HUES6 (cell line): ENCODE results near the gene MICAL3.
"Not testable (repeated sequence)": the region's sequence is repeated elsewhere in the genome, so short reads cannot be mapped to it uniquely, and the experiment has no call there.

Source experiments
- H3K27ac ChIP-seq: 2 replicates; pipeline ENCODE4 v1.7.0; 2013; ENCODE audit warnings: low read depth, mild to moderate bottlenecking, low read length, inconsistent platforms
- H3K27me3 ChIP-seq: 2 replicates; pipeline ENCODE4 v1.6.1; 2013; ENCODE audit warnings: low read length; ENCODE audit not compliant: control insufficient read depth, insufficient read depth
- H3K36me3 ChIP-seq: 2 replicates; pipeline ENCODE4 v1.6.1; 2013; ENCODE audit warnings: low read length; ENCODE audit not compliant: control insufficient read depth, insufficient read depth
- H3K4me1 ChIP-seq: 2 replicates; pipeline ENCODE4 v1.6.1; 2013; ENCODE audit warnings: low read length; ENCODE audit not compliant: control insufficient read depth, insufficient read depth
- H3K4me3 ChIP-seq: 2 replicates; pipeline ENCODE4 v1.5.1; 2013; ENCODE audit warnings: low read depth, low read length
- H3K9ac ChIP-seq: one replicate; pipeline ENCODE4 v1.6.1; 2013; ENCODE audit warnings: mild to moderate bottlenecking, low read length
- H3K9me3 ChIP-seq: 2 replicates; pipeline ENCODE4 v1.6.1; 2013; ENCODE audit warnings: low read depth, low read length; ENCODE audit not compliant: control insufficient read depth, insufficient read depth

MICAL3 gene

DNA sequence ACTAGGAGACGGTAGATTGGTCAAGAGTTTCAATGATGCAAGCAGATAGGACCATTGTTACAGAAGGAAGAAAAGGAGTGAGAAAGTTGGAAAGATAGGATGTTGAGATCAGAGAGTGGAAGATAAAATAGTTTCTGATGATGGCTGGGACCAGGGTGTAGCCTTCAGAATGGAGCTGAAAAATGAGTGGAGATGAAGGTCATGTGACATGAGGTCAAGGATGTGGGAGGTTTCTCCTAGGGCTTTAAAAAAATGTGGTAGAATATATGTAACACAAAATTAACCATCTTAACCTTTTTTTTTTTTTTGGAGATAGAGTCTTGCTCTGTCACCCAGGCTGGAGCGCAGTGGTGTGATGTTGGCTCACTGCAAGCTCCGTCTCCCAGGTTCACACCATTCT, 35.1 kb upstream of the MICAL3 start:
- no peaks in the 10 kb centered on the region; the same call in 1 of the 2 replicates for H3K4me1 ChIP-seq

DNA sequence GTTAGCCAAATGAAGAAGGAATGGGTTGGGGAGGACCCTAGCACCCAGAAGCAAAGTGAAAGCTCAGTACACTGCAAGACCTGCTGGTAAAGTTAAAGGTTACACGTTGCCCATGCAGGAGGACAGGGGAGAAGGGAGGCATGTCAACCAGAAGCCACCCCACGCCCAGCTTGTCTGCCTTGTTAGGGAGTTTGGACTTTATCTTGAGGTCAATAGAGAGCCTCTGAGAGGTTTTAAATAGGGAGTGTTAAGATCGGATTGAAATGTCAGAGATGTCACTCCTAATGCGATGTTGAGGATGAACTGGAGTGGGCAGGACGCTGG, 34.7 kb upstream of the MICAL3 start:
- no peak overlapping the region for H3K4me3 ChIP-seq
- no peak overlapping the region for H3K27ac ChIP-seq
- H3K9ac ChIP-seq: no peak overlapping the region
- no peaks in the 10 kb centered on the region for H3K27me3 ChIP-seq
- H3K9me3 ChIP-seq: peaks cover 3% of the 10 kb centered on the region; the same call in 1 of the 2 replicates
- no peaks in the 10 kb centered on the region for H3K36me3 ChIP-seq
- no peaks in the 10 kb centered on the region; the same call in 1 of the 2 replicates for H3K4me1 ChIP-seq

More for the DNA sequence above, 35.1 kb upstream of the MICAL3 start:
- no peak overlapping the region for H3K4me3 ChIP-seq
- H3K9ac ChIP-seq: no peak overlapping the region
- no peaks in the 10 kb centered on the region for H3K9me3 ChIP-seq
- H3K27ac ChIP-seq: no peak overlapping the region
- no peaks in the 10 kb centered on the region for H3K27me3 ChIP-seq
- H3K36me3 ChIP-seq: no peaks in the 10 kb centered on the region

DNA sequence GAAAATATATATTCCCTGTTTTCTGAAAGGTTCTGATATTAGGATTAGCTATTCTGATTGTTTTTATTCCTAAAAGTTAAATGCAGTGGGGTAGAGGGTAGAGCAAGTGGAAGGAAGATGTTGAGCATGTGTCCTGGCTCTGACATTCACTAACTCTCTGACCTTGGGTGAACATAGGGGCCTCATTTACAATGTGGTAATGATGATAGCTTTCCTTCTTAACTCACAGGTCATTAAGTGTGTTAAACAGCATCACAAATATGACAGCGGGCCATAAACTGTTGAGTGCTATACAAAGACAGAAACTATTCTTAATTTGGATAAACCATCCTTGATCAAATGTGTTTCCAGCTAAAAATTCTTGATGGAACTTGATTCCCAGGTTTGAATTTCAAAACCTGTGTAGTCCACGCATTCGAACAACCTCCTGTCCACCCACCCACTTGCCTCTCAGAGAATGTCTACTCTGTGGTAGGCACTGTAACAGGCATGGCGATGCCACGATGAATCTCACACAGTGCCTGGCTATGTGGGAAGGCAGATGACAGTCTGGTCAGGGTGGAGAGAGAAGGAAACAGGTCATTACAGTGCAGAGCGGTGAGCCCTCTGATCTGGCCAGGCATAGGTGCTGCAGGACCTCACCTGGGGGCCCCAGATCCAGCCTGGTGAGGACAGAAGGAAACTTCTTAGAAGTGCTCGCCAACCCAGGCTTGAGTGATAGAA, 34.2 kb upstream of the MICAL3 start:
- no peak overlapping the region for H3K4me3 ChIP-seq
- no peak overlapping the region for H3K27ac ChIP-seq
- peaks cover 7% of the 10 kb centered on the region; the same call in 1 of the 2 replicates for H3K9me3 ChIP-seq
- no peaks in the 10 kb centered on the region for H3K36me3 ChIP-seq
- H3K27me3 ChIP-seq: no peaks in the 10 kb centered on the region
- H3K4me1 ChIP-seq: no peaks in the 10 kb centered on the region; the same call in 1 of the 2 replicates
- H3K9ac ChIP-seq: no peak overlapping the region

DNA sequence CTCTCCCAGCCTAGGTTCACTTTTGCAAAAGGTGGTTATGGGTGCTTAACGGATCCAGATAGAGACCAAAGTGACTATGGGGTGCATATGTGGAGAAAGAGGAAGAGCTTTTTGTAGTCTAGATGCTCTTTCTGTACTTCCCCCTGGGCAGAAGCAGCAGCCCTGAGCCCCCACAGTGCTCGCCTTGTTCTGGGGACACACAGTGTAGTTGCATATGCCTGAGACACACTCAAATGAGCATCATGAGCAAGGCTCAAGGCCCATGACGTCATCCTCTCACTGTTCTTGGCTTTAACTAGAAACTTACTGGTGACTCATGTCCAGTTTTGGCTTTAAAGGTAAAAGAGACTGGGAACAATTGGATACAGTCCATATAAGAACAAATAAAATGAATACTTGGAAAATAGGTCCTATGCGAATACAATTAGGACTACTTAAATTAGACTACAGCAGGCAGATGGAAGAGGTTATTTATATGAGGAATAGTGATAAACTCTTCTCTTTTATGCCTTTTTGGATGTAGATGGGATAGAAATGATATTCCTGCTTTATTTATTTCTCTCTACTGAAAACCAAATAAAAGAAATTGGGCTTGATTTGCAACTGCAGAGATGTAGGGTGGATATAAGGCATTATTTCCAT, 33.3 kb upstream of the MICAL3 start:
- Histone ChIP-seq H3K27ac (no peak overlapping the region), H3K9ac (no peak overlapping the region), H3K9me3 (peaks cover 7% of the 10 kb centered on the region; the same call in 1 of the 2 replicates), H3K27me3 (no peaks in the 10 kb centered on the region), H3K36me3 (no peaks in the 10 kb centered on the region), H3K4me1 (no peaks in the 10 kb centered on the region; the same call in 1 of the 2 replicates), H3K4me3 (no peak overlapping the region)

DNA sequence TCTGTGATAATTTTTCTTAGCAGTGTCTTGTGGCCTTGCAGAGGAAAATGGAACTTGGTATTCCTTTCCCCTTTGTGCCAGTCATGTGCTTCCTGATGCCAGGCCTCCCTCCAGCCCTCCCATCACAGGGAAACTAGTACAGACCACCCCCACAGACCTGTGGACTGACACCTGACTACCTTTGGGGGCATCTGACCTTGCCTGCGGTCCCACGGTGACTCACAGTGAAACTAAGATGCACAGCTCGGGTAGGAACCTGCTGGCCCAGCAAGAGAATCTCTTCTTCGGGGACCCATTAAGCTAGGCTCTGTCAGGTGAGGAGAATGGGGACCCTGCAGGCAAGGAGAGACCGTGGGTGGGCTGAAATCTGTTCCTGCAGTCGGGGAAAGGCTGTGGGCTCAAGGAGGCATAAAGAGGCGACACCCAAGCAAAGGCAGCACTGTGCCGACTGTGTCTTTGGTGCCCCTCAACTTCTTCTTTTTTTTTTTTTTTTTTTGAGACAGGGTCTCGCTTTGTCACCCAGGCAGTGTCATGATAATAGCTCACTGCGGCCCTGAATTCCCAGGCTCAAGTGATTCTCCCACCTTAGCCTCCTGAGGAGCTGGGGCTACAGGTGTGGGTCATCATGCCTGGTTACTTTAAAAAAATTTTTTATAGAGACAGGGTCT, 32.6 kb upstream of the MICAL3 start:
- peaks cover 7% of the 10 kb centered on the region; the same call in 1 of the 2 replicates for H3K9me3 ChIP-seq
- no peak overlapping the region for H3K4me3 ChIP-seq
- H3K27ac ChIP-seq: no peak overlapping the region
- no peaks in the 10 kb centered on the region; the same call in 1 of the 2 replicates for H3K4me1 ChIP-seq
- H3K9ac ChIP-seq: no peak overlapping the region
- H3K36me3 ChIP-seq: no peaks in the 10 kb centered on the region
- no peaks in the 10 kb centered on the region for H3K27me3 ChIP-seq

DNA sequence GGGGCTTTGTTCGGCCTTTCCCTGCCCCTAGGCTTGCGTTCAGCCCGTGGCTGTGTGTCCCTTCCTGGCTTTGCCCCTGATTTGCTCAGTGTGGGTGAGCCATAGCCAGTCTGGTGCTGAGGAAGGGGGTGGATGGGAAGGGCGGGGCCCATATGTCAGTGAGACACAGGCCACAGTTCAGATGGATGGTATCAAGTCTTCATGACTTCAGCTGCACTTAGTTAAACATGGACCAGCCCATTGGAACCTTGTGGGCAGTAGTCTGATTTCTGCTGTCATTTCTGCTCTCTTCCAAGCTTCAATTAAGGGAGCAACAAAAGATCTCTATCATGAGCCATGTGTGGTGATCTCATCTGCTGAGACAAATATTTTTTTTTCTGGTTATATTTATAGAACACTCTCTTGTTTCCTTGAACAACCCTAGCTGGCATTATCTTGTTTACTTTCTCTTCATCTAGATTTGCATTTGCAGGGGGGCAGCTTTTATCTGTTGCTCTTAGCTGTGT, 31.9 kb upstream of the MICAL3 start:
- Histone ChIP-seq H3K9me3 (peaks cover 7% of the 10 kb centered on the region; the same call in 1 of the 2 replicates), H3K4me3 (no peak overlapping the region), H3K4me1 (no peaks in the 10 kb centered on the region; the same call in 1 of the 2 replicates), H3K27me3 (no peaks in the 10 kb centered on the region), H3K36me3 (no peaks in the 10 kb centered on the region), H3K27ac (no peak overlapping the region), H3K9ac (no peak overlapping the region)

DNA sequence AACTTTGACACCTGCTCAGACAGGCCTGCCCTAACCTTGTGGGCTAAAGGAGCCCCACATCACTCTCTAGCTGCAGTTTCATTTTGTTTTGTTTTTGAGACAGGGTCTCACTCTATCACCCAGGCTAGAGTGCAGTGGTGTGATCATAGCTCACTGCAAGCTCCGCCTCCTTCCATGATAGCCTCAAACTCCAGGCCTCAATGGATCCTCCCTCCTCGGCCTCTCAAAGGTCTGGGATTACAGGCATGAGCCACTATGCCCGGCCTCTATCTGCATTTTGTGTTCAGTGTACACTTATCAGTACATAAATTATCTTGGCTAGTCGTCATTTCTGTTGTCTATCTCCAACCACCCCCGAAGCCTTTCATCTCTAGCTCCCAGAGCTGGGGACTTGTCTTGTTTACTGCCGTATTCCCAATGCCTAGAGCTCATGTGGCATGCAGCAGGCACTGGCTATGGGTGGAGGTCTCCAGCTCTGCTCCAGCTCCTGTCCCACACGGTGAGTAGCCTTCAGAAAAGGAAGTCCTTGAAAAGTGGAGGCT, 31.3 kb upstream of the MICAL3 start:
- no peaks in the 10 kb centered on the region; the same call in 1 of the 2 replicates for H3K4me1 ChIP-seq
- no peak overlapping the region for H3K27ac ChIP-seq
- no peak overlapping the region for H3K4me3 ChIP-seq
- H3K36me3 ChIP-seq: no peaks in the 10 kb centered on the region
- H3K9ac ChIP-seq: no peak overlapping the region
- peaks cover 7% of the 10 kb centered on the region; the same call in 1 of the 2 replicates for H3K9me3 ChIP-seq
- H3K27me3 ChIP-seq: no peaks in the 10 kb centered on the region

DNA sequence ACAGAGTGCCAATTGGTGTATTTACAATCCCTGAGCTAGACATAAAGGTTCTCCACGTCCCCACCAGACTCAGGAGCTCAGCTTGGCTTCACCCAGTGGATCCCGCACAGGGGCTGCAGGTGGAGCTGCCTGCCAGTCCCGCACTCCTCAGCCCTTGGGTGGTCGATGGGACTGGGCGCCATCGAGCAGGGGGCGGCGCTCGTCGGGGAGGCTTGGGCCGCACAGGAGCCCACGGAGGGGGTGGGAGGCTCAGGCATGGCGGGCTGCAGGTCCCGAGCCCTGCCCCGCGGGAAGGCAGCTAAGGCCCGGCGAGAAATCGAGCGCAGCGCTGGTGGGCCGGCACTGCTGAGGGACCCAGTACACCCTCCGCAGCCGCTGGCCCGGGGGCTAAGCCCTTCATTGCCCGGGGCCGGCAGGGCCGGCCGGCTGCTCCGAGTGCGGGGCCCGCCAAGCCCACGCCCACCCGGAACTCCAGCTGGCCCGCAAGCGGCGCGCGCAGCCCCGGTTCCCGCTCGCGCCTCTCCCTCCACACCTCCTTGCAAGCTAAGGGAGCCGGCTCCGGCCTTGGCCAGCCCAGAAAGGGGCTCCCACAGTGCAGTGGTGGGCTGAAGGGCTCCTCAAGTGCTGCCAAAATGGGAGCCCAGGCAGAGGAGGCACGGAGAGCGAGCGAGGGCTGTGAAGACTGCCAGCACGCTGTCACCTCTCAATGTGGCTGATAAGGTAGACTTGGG, 29.0 kb upstream of the MICAL3 start:
- not testable (repeated sequence) for H3K4me3 ChIP-seq, H3K27ac ChIP-seq, H3K27me3 ChIP-seq, H3K4me1 ChIP-seq, H3K9ac ChIP-seq, H3K36me3 ChIP-seq, H3K9me3 ChIP-seq

DNA sequence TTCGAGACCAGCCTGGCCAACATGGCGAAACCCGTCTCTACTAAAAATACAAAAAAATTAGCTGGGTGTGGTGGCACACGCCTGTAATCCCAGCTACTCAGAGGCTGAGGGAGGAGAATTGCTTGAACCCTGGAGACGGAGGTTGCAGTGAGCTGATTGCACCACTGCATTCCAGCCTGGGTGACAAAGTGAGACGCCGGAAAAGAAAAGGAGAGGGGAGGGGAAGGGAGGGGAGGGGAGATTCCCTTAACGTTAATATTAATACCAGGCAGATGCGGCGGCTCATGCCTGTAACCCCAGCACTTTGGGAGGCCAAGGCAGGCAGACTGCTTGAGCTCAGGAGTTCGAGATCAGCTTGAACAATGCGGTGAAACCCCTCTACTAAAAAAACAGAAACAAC, 26.8 kb upstream of the MICAL3 start:
- H3K27me3 ChIP-seq, H3K9me3 ChIP-seq, H3K9ac ChIP-seq, H3K27ac ChIP-seq, H3K36me3 ChIP-seq, H3K4me1 ChIP-seq, H3K4me3 ChIP-seq: not testable (repeated sequence)

DNA sequence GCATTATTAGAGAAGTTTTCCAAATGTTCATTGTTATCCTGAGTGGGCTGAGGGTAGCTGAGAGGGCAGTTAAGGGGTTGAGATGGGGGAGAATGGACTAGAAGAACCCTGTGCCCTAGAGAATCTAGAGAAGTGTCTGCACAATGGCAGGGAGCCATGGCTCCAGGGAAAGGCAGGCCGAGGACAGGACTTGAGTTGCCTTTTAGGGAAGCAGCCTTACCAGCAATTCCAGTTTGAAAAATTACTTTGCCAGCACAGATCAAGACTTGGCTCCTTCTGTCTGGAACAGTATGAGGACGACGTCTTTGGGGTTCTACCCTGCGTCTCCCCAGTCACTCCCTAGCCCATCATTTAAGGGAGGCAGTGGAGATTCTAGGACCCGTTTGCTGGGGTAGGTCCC, 25.7 kb upstream of the MICAL3 start:
- no peaks in the 10 kb centered on the region for H3K27me3 ChIP-seq
- H3K4me1 ChIP-seq: no peaks in the 10 kb centered on the region; the same call in 1 of the 2 replicates
- no peaks in the 10 kb centered on the region for H3K36me3 ChIP-seq
- H3K9ac ChIP-seq: no peak overlapping the region
- no peak overlapping the region for H3K4me3 ChIP-seq
- H3K27ac ChIP-seq: no peak overlapping the region
- peaks cover 7% of the 10 kb centered on the region; the same call in 1 of the 2 replicates for H3K9me3 ChIP-seq
